Large intestine (tissue), 3 donors: Measurements from ENCODE around the gene CACNA2D4. TPM values are rescaled to one million over a fixed set of nuclear protein-coding genes. Genes with fewer than 3 reads are reported as not detected.

ENCODE experiments used
- DNase-seq, 2 donors: peaks; one replicate each; pipeline versions ENCODE4 v3.0.0 to v3.0.0-alpha.2; 2013
- H3K27ac ChIP-seq: one replicate; pipeline ENCODE4 v1.5.1; 2013; ENCODE audit warnings: low read length
- H3K27me3 ChIP-seq: 2 replicates; pipeline ENCODE4 v1.6.1; 2013; ENCODE audit warnings: low read length; ENCODE audit not compliant: control insufficient read depth, insufficient read depth
- H3K36me3 ChIP-seq: 2 replicates; pipeline ENCODE4 v1.6.1; 2013; ENCODE audit warnings: low read length; ENCODE audit not compliant: control insufficient read depth, insufficient read depth
- H3K4me1 ChIP-seq: one replicate; pipeline ENCODE4 v1.6.1; 2013; ENCODE audit warnings: low read length; ENCODE audit not compliant: control insufficient read depth, insufficient read depth
- H3K4me3 ChIP-seq: one replicate; pipeline ENCODE4 v1.5.1; 2013; ENCODE audit warnings: low read length
- H3K9me3 ChIP-seq: one replicate; pipeline ENCODE4 v1.6.1; 2013; ENCODE audit warnings: mild to moderate bottlenecking, low read depth, low read length, moderate library complexity; ENCODE audit not compliant: control insufficient read depth
- WGBS: methylation state at CpG from one replicate; pipeline ENCODE4 v1.1.5; 2013; ENCODE audit warnings: low lambda C conversion rate; ENCODE audit not compliant: insufficient coverage; 5-methylcytosine and 5-hydroxymethylcytosine counted together
- polyA plus RNA-seq: library from polyadenylated mRNA; unstranded; fragments of 120-200 nt; gene quantifications from one replicate; pipeline ENCODE4 v1.2.1, GENCODE V29; 2013

CACNA2D4 gene
- polyA plus RNA-seq, 1 donor = 5.9 TPM

DNA sequence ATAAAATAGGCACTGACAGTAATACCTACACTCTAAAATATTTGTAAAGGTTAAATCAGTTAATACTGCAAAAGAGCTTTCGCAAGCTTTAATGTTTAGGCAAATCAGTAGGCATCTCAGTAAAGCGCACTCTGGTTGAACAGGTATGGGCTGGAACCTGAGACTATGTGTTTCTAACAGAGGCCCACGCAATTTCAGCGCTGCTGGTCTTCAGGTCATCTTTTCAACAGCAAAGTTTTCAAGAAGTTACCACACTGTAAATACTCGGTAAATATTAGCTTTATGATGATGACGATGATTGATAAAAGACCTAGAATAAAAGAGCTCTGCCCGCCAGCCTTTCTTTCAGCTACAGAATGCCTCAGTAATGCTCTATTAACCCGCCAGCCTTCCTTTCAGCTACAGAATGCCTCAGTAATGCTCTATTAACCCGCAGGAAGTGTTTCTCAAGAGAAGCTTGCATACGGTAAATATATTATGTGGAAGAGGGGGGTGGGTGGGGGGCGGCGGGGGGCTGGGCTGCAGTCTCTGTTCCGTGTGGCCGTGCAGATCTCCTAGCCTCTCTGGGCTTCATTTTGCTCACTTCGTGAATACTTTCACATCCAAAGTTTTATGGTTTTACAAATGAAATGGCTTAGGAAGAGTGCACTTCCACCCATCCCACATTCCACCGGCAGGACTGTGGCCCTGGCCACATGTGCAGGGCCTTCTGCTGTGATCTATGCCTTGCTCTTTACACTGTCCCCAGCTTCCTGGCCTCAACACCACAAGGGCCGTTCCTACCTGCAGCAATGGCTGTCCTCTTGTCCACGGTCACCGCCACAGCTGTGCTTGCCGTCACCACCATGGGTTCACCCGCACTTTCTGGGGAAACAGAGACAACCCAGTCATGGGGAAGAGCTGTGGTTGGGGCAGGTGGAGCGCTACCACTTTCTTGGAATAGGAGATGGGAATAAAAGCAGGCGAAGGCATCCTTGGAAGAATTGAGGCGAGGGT is 78.2 kb downstream of the CACNA2D4 start:
- Histone ChIP-seq H3K36me3 (no peaks in the 10 kb centered on the region), H3K4me1 (no peaks in the 10 kb centered on the region), H3K27me3 (peaks cover 9% of the 10 kb centered on the region), H3K27ac (no peak overlapping the region), H3K4me3 (no peak overlapping the region), H3K9me3 (no peaks in the 10 kb centered on the region)
- DNase-seq = no peak
- WGBS = 68% methylated on average over 3 of the region's 24 CpGs

DNA sequence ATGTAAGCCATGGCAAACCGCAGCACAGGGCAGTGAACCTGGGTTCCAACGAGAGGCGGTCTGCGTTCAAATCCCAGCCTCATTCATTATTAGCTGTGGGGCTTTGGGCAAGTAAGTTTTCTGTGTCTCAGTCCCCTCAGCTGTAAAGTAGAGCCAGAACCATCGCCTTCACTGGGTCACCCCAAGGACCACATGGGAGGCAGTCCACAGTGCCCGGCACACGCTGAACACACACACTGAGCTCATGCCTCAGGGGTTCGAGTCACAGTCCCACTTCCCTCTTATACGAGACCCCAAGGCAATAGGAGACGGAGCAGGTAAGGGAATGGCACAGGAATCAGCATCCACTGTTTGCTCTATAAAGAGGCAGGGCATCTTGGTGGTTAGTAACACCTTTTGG is 79.0 kb downstream of the CACNA2D4 start:
- WGBS = 83% methylated on average over 1 of the region's 10 CpGs
- Histone ChIP-seq H3K36me3 (no peaks in the 10 kb centered on the region), H3K27ac (no peak overlapping the region), H3K4me3 (no peak overlapping the region), H3K4me1 (no peaks in the 10 kb centered on the region), H3K27me3 (peaks cover 9% of the 10 kb centered on the region), H3K9me3 (no peaks in the 10 kb centered on the region)
- no peak for DNase-seq

DNA sequence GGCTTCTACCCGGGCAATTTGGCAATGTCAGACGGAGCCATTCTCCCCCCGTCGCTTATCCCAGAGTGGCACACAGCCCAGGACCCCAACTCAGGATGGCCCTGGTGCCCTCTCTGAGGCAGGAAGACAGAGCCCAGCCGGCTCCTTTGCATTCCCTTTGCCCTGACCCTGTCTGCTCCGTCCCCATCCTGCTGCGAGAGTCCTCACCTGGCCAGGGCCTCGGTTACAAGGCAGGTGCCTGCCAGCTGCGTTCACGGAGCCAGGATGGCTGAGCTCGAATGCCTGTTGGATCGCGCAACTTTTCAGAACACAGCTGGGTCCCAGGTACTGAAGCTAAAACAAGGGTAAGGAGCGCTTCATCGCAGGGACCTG is 79.5 kb downstream of the CACNA2D4 start:
- H3K27ac ChIP-seq = no peak overlapping the region
- no peak for DNase-seq
- no peaks in the 10 kb centered on the region for H3K4me1 ChIP-seq
- no peaks in the 10 kb centered on the region for H3K36me3 ChIP-seq
- peaks cover 9% of the 10 kb centered on the region for H3K27me3 ChIP-seq
- WGBS = no CpG with 5 or more reads among the region's 15 CpGs
- H3K4me3 ChIP-seq = no peak overlapping the region
- H3K9me3 ChIP-seq = no peaks in the 10 kb centered on the region

DNA sequence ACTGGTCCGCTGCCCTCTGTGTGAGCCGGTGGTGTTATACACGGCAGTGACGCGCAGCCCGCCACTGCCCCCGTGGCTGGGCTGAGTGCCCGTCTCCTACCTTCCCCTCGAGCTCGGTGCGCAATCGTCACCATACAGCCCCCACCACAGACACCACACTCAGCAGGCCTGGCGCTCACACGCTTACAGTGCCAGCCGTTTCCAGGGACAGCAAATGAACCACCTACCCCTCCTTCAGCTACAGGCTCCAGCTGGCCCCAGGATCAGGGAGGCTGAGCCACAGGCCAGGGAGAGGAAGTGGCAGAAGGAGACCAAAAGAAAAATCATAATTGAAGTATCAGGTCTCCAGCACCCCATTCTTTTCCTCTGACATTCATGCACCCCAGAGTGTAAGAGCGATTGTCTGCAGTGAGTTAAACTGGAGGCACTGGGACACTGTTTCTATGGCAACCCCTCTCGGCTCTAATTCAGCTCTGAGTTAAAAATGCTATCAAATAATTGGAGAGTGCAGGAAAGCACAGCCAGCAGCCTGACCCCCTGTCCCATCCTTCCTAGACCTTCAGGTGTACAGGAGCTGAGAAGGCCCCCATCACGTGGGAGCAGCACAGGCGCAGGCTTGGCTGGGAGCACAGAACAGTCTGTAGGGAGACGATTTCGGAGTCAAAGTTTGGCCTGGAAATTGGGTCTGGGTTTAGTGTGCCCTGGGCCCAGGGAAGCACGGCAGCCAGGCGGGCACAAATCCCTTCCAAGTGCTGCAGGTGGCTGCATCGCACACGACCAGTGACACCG is 80.1 kb downstream of the CACNA2D4 start:
- Histone ChIP-seq H3K4me1 (no peaks in the 10 kb centered on the region), H3K36me3 (no peaks in the 10 kb centered on the region), H3K4me3 (no peak overlapping the region), H3K27me3 (peaks cover 13% of the 10 kb centered on the region), H3K9me3 (no peaks in the 10 kb centered on the region), H3K27ac (no peak overlapping the region)
- no peak for DNase-seq
- no CpG with 5 or more reads among the region's 26 CpGs for WGBS

GRCh38 chr12:1837541-1838204 is 80.8 kb downstream of the CACNA2D4 start:
- DNase-seq = no peak
- H3K36me3 ChIP-seq = no peaks in the 10 kb centered on the region
- H3K9me3 ChIP-seq = no peaks in the 10 kb centered on the region
- peaks cover 13% of the 10 kb centered on the region for H3K27me3 ChIP-seq
- H3K4me3 ChIP-seq = no peak overlapping the region
- no CpG with 5 or more reads among the region's 12 CpGs for whole genome bisulfite sequencing
- no peaks in the 10 kb centered on the region for H3K4me1 ChIP-seq
- H3K27ac ChIP-seq = no peak overlapping the region

- Histone ChIP-seq H3K36me3 (no peaks in the 10 kb centered on the region), H3K27ac (no peak overlapping the region), H3K4me1 (no peaks in the 10 kb centered on the region), H3K27me3 (peaks cover 15% of the 10 kb centered on the region), H3K9me3 (no peaks in the 10 kb centered on the region), H3K4me3 (no peak overlapping the region)
- DNase-seq = no peak
- WGBS = no CpG with 5 or more reads among the region's 22 CpGs
These were observed 81.5 kb downstream of the CACNA2D4 start for GRCh38 chr12:1836854-1837421.

DNA sequence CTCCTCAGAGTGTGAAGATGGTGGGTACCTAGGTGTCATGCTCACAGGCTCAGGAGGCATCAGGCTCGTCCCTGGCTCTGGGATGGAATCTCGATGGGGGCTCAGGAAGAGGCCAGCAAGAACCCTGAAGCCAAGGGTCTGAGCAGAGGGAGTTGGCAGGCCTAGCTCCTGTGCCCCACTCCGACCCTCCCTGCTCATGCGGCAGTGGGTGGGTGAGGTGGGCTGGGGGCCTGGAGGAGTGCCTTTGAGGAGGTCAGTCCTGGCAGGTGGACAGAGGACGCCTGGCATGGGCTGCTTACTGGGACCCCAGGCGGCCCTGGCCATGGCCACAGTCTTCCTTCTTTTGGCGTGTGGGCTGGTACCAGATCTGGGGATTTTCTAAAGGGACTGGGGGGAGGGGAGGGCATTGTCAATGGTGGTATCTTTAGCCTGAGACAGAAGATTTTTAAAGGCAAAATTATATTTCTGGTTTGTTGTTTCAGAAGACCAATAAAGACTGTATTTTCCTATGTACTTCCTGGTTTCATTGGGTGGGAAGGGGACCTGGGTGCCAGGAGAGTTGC is 82.1 kb downstream of the CACNA2D4 start:
- no peak for DNase-seq
- H3K27ac ChIP-seq = no peak overlapping the region
- peaks cover 21% of the 10 kb centered on the region for H3K27me3 ChIP-seq
- H3K4me3 ChIP-seq = no peak overlapping the region
- no peaks in the 10 kb centered on the region for H3K36me3 ChIP-seq
- WGBS = no CpG with 5 or more reads among the region's 7 CpGs
- no peaks in the 10 kb centered on the region for H3K9me3 ChIP-seq
- H3K4me1 ChIP-seq = no peaks in the 10 kb centered on the region

GRCh38 chr12:1835211-1836131 is 83.0 kb downstream of the CACNA2D4 start:
- H3K36me3 ChIP-seq = no peaks in the 10 kb centered on the region
- no peaks in the 10 kb centered on the region for H3K9me3 ChIP-seq
- H3K27ac ChIP-seq = no peak overlapping the region
- WGBS = no CpG with 5 or more reads among the region's 22 CpGs
- peaks cover 27% of the 10 kb centered on the region for H3K27me3 ChIP-seq
- no peak for DNase-seq
- no peaks in the 10 kb centered on the region for H3K4me1 ChIP-seq
- no peak overlapping the region for H3K4me3 ChIP-seq

GRCh38 chr12:1834186-1834925 is 84.1 kb downstream of the CACNA2D4 start:
- H3K4me3 ChIP-seq = no peak overlapping the region
- DNase-seq = no peak
- no peaks in the 10 kb centered on the region for H3K9me3 ChIP-seq
- no peaks in the 10 kb centered on the region for H3K36me3 ChIP-seq
- H3K27me3 ChIP-seq = peaks cover 27% of the 10 kb centered on the region
- WGBS = 60% methylated on average over 1 of the region's 34 CpGs
- no peaks in the 10 kb centered on the region for H3K4me1 ChIP-seq
- H3K27ac ChIP-seq = no peak overlapping the region
